GM12892 (cell line): Measurements from ENCODE around the gene SOX4. TPM values are rescaled to one million over a fixed set of nuclear protein-coding genes. Genes with fewer than 3 reads are reported as not detected.
A peak's percentile ranks its signal among the peaks of the same experiment; 100 is the strongest.
"Not testable (repeated sequence)": the region's sequence is repeated elsewhere in the genome, so short reads cannot be mapped to it uniquely, and the experiment has no call there.

Source experiments
- DNase-seq: peaks from one replicate; pipeline ENCODE4 v3.0.0; 2011; ENCODE audit not compliant: insufficient read length
- FAIRE-seq: peaks from 2 replicates; lab custom pipeline; 2011; peaks lifted over from hg19 to GRCh38; lab: Jason Lieb, UNC
- POLR2A ChIP-seq: IDR thresholded peaks from 2 replicates; pipeline ENCODE4 v1.6.1; 2011; ENCODE audit warnings: low read depth, low read length, control low read depth
- POLR2AphosphoS5 ChIP-seq: IDR thresholded peaks from 2 replicates; pipeline ENCODE4 v1.6.1; 2011; ENCODE audit warnings: low read depth, low read length, control low read depth
- TAF1 ChIP-seq: IDR thresholded peaks from 2 replicates; pipeline ENCODE4 v1.6.1; 2011; ENCODE audit warnings: low read depth, mild to moderate bottlenecking, control low read depth, low read length, borderline replicate concordance
- polyA plus RNA-seq: library from polyadenylated mRNA; unstranded; fragments of >200 nt; gene quantifications from one replicate; pipeline ENCODE4 v1.2.1, GENCODE V29; 2012; ENCODE audit warnings: missing spikeins, inconsistent platforms; ENCODE audit not compliant: missing spikeins

The SOX4 gene
- polyA plus RNA-seq = 23.4 TPM

GRCh38 chr6:21593412-21593926 is at the start of gene SOX4:
Gene SOX4 (plus strand): TSS chr6:21593751. CDS start chr6:21594535, 784 bp downstream.
- TF ChIP-seq POLR2AphosphoS5 (peak; percentile 99), TAF1 (peak; percentile 95), POLR2A (peak; percentile 100)
- FAIRE-seq = no peak
- DNase-seq = peak; percentile 65

- not testable (repeated sequence) for FAIRE-seq, DNase-seq
These were observed 41.3 kb upstream of the SOX4 start for GRCh38 chr6:21552286-21552685.

GRCh38 chr6:21554286-21554685 is 39.3 kb upstream of the SOX4 start:
- no peak for DNase-seq
- no peak for TF ChIP-seq POLR2AphosphoS5
- FAIRE-seq = no peak

- DNase-seq (no peak), FAIRE-seq (no peak)
- no peak for TF ChIP-seq POLR2A
- no peak for TF ChIP-seq POLR2AphosphoS5
- no peak for TF ChIP-seq TAF1
These were observed 38.4 kb upstream of the SOX4 start for GRCh38 chr6:21555197-21555596.

- FAIRE-seq = no peak
- TF ChIP-seq POLR2AphosphoS5 (no peak), POLR2A (no peak), TAF1 (no peak)
- no peak for DNase-seq
These were observed 37.0 kb upstream of the SOX4 start for GRCh38 chr6:21556511-21556910.

GRCh38 chr6:21556968-21557721 is 36.4 kb upstream of the SOX4 start:
- DNase-seq (no peak), FAIRE-seq (no peak)
- TF ChIP-seq POLR2AphosphoS5 (no peak), POLR2A (no peak), TAF1 (no peak)

GRCh38 chr6:21559238-21559637 is 34.3 kb upstream of the SOX4 start:
- TF ChIP-seq POLR2AphosphoS5 = no peak
- TF ChIP-seq POLR2A = no peak
- TF ChIP-seq TAF1 = no peak
- FAIRE-seq = no peak
- DNase-seq = no peak

- DNase-seq (no peak), FAIRE-seq (no peak)
- TF ChIP-seq POLR2A (no peak), POLR2AphosphoS5 (no peak), TAF1 (no peak)
These were observed 33.3 kb upstream of the SOX4 start for GRCh38 chr6:21560249-21560648.

GRCh38 chr6:21565431-21565830 is 28.1 kb upstream of the SOX4 start:
- DNase-seq (no peak), FAIRE-seq (no peak)
- TF ChIP-seq POLR2AphosphoS5 (no peak), TAF1 (no peak), POLR2A (no peak)

GRCh38 chr6:21578523-21578922 is 15.0 kb upstream of the SOX4 start:
- no peak for DNase-seq
- TF ChIP-seq POLR2A (no peak), TAF1 (no peak), POLR2AphosphoS5 (no peak)
- FAIRE-seq = no peak

GRCh38 chr6:21582651-21583050 is 10.9 kb upstream of the SOX4 start:
- FAIRE-seq = no peak
- TF ChIP-seq POLR2A (no peak), POLR2AphosphoS5 (no peak), TAF1 (no peak)

GRCh38 chr6:21586300-21586699 is 7.3 kb upstream of the SOX4 start:
- no peak for TF ChIP-seq POLR2AphosphoS5
- TF ChIP-seq TAF1 = no peak
- TF ChIP-seq POLR2A = no peak
- DNase-seq = no peak
- FAIRE-seq = no peak

More at GRCh38 chr6:21582651-21583050, 10.9 kb upstream of the SOX4 start:
- DNase-seq = no peak
